ENCODE results near the gene SPINK14. TPM values are rescaled to one million over a fixed set of nuclear protein-coding genes. Genes with fewer than 3 reads are reported as not detected.

Gene SPINK14
- total RNA-seq, 1 experiment from 2014 or later, result not detected

DNA sequence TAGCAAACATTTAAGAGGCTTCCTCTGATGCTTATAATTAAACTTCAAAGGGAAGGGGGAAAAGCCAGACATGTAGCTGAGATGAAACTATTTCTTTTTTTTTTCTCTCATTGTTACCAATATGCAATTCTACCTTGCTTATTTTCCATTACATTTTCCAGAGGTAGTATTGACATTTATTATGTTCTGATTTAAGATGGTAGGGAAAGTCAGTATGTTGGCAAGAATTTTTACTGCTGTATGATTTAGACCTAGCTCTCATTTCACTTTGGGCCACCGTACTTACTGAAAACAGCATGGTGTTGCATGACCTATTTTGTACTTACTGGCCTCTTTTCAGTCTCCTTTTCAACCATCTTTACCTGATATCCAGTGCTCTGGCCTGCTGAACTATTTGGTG lies 24.9 kb downstream of the SPINK14 start:
- no peak for DNase-seq (ENCODE audit: low spot score)

DNA sequence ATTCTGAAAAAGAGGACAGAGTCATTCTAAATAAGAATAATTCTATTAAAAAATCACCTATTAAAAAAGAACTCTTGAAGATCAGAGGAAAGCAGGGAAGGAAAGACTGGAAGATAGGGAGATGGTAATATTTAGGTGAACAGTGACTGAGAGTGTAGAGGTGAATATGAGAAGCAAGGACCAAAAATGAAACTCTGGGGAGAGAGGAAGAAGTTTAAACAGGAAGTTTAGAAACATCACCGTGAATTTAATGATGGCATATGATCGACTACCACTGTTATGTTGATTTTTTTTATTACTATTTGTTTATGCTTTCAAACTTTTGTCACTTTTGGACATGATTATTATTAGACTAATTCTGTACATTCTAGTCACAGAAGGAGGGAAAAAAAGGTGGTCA lies 32.8 kb downstream of the SPINK14 start:
- DNase-seq (ENCODE audit: low spot score), result no peak

DNA sequence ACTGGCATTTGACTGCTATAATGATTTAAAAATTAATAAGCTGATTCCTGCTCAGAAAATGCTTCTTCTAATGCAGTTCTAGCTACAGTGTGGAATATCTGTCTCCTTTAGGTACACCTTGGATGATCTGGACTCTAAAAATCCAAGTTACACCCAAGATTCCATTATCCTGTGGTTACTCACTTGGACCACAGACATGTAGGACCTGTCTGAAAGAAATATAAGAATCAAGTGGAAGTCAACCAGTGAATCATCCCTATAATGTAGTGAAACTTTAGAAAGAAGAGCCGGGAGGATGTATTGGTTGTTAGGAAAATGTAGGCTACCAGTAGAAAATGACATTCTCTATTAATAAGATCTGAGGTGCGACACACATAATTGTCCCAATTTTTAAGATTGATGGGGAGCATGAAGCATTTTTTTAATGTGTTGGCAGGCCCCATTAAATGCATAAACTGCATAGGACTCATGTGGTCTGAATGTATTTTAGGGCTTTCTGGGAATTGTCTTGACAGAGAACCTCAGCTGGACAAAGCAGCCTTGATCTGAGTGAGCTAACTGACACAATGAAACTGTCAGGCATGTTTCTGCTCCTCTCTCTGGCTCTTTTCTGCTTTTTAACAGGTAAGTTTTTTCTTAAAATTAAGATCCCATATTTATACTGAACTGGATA lies 34.3 kb downstream of the SPINK14 start, which contains the start of gene SPINK6:
Gene SPINK6 (plus strand): TSS at position 512 of the 673 bp plus-strand sequence. CDS start 55 bp downstream, at position 567.
- DNase-seq (ENCODE audit: low spot score), result no peak

DNA sequence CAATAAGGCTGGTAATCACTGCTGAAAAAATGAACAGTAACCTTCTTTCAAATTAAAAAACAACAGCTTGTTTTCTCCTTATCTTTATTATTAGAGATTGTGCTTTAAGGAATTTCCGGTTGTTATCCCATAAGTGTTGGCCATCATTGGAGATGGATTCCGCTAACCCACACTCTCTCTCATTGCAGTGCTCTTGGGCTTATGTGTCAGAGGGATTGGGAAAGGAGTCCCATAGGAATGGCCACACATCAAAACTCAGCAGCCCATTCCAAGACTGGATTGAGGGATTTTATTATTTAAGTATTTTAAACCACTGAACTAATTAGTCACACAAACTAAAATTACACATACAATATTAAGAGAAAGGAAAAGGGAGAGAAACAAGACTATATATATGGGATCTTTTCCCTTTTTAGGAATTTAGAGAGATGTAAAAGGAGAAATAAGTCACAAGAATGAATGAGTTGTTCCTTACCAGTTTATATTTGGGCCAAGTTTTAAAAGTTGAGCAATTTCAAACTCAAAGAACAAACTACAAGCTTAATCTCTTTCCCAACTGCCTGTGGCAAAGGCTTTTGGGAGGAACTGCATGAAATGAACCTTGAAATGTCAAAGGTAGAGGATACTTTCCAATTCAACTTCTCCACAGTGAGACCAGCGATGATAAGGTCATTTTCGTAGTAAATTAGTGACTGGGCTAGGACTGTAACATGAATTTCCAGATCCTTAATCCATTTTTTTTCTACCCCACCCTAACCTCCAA lies 36.9 kb downstream of the SPINK14 start:
- DNase-seq (ENCODE audit: low spot score), result no peak

DNA sequence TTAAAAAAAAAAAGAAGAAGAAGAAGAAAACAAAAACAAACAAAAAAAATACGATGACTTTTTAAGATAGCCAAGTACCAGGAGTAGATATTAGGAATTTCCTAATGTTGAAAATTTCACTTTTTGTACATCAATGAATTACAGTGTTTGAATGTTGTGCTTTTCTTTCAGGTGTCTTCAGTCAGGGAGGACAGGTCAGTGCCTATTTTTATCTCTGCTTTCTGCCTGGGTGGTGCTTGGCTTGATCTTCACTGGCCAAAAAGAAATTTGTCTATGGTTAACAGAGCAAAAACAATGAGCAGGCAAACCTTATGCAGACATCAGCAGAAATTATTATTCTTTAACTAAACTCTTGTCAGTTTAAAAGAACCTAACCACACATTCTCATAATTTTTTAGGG lies 37.5 kb downstream of the SPINK14 start:
- no peak for DNase-seq (ENCODE audit: low spot score)

DNA sequence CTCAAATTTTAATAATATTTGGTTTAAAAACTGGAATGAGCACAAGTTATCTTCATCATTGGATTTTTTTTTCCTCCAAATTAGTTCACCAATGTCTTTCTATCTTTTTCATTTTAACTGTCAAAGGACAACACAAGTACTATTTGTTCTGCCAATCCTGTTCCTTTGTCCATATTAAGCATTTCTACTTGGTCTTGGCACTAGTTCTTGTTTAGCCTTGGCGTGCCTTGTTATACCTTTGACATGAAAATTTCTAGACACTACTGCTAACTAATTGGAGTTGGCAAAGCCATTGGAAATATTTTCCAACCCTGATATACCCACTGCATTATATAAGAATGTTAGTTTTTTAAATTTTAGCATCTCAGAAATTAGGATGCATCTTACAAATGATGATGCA lies 38.3 kb downstream of the SPINK14 start:
- no peak for DNase-seq (ENCODE audit: low spot score)

DNA sequence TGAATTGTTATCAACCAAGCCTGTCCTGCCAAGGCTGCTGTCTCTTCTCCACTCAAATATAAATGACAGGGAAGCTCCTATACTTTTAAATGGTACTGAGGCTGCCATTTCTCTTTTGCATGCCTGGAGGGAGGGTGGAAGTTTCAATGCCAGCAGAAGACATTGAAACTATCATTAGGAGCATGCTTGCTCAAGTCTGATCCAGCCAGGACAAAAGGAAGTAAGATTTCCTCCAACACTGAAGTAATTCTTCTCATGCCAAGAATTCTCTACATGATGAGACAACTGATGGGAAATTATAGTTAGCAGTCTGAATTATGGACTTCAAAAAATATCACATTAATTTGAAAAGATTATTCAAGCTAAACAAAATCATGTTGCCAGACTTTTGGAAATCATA lies 39.9 kb downstream of the SPINK14 start:
- no peak for DNase-seq (ENCODE audit: low spot score)

DNA sequence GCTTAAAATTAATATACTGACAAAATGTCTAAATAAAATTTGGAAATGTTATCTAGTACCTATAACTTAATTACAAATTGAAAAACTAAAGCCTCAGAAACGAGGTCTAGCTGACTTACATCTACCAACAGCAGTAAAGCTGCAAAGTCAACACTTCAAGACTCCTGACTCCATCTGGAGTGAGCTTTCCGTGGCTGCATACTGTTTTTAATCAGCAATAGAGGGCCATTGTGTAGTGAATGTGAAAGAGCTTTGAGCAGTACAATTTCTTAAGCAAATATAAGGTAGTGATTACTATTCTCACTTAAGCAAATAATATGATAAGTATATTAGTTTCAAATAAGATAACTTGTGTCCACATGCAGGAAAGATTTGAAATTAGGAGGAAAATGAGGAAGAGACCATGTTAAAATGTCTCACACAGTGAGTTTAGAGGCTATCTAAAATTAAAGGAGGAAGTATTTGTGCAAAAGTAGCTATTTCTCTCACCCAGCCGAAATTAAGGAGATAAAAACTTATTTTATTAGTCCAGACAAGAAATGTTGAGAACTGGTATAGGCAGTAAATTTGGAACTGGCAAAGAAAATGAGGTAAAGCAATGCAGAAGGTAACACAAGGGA lies 40.9 kb downstream of the SPINK14 start:
- no peak for DNase-seq (ENCODE audit: low spot score)

DNA sequence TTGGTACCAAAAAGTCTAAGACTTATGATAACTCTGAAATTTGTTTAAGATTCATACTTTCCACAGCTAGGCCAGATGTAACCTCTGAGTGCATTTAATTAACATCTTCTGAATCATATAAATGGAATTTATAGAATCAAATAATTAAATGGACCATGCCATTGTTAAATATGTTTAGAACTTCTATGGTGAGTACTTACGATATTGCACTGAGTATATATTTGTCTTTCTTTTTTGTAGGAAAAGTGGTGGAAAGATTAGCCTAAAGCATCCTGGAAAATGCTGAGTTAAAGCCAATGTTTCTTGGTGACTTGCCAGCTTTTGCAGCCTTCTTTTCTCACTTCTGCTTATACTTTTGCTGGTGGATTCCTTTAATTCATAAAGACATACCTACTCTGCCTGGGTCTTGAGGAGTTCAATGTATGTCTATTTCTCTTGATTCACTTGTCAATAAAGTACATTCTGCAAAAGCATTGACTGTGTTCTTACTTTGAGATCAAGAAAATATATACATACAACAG lies 46.4 kb downstream of the SPINK14 start:
- DNase-seq (ENCODE audit: low spot score), result no peak

DNA sequence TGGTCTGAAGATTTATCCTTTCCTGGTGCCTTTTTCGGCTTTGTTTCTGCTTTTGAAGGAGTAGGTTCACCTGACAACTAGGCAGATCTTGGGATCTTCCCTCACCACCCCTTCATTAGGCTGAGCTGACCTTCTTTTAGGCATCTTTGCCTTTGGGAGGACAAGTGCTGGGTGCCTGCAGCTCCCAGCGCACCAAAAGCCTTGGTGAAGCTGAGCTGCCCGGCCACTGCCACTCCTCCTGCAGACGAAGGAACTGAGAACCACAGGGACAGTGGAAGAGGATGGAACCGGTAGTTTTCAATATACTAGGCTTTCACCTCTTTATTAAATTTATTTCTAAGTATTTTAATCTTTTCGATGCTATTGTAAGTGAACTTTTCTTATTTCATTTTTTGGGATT lies 53.2 kb downstream of the SPINK14 start:
- no peak for DNase-seq (ENCODE audit: low spot score)

DNA sequence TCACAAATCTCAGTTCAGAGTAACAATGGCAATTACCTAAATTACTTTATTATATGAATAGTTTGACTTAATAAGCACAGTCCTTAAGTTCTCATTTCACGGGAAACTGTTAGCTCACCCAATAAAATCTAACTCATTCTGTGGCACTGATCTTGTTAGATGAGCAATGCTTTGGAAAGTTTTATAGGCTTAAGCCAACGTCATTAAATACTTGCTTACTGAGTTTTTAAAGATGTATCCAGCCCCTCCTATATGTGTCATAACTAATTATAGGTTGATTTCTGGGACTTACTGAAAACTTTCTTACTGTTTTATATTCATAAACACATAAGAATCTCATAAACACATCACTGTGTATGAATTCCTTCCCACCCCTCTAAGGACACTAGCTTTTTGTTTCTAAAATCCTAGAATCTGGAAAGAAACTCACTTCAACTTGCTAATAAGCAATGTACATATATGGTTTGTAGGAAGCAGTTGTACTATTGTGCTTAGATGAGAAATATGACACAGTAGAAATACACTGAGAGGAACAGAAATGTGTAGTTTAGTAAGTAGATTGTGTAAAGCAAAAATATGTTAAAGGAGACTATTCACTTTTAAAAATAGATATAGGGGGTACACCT lies 55.9 kb downstream of the SPINK14 start:
- no peak for DNase-seq (ENCODE audit: low spot score)

Small RNA genes lying within 50 kb of the gene (small RNA-seq; reads per million reads assigned to genes)
- not detected for gene HMGN1P16

Other genes with a start within 250 kb of the SPINK14 start
- gene SPINK5, start 104.6 kb upstream of the SPINK14 start, total RNA-seq (2014; rRNA removed; shearing (Covaris generic)), result 0.39 and 0.76 TPM in 2 replicates
- gene SPINK6, start 34.5 kb downstream of the SPINK14 start, total RNA-seq (2014; rRNA removed; shearing (Covaris generic)), result not detected in 2 replicates
- gene MARCOL, start 70.0 kb downstream of the SPINK14 start, total RNA-seq (2014; rRNA removed; shearing (Covaris generic)), result not detected in 2 replicates
- not detected in 2 replicates for gene SPINK13, start 100.2 kb downstream of the SPINK14 start, total RNA-seq (2014; rRNA removed; shearing (Covaris generic))
- gene SPINK7, start 143.9 kb downstream of the SPINK14 start, total RNA-seq (2014; rRNA removed; shearing (Covaris generic)), result not detected in 2 replicates
- not detected in 2 replicates for gene SPINK9, start 167.0 kb downstream of the SPINK14 start, total RNA-seq (2014; rRNA removed; shearing (Covaris generic))
- gene FBXO38, start 215.4 kb downstream of the SPINK14 start, total RNA-seq (2014; rRNA removed; shearing (Covaris generic)), result 21.4 and 24.2 TPM in 2 replicates